IMR-90 (cell line): ENCODE measurements around the gene SLC44A1. TPM values are rescaled to one million over a fixed set of nuclear protein-coding genes. Genes with fewer than 3 reads are reported as not detected.
A peak's percentile ranks its signal among the peaks of the same experiment; 100 is the strongest.

Experiments
- ATAC-seq: fragments of 200-7000 bp; cut with Tn5 transposase; 2 replicates; pipeline ENCODE4 v1.9.1; 2020; ENCODE audit warnings: low read depth, mild to moderate bottlenecking, moderate library complexity
- BruUV-seq: library from RNA; stranded (reverse); fragments of 400-500 nt; replicated peaks from 2 replicates; lab custom pipeline; 2021; lab: Mats Ljungman, UMichigan
- CTCF ChIA-PET: fragments of 300-600 bp; formaldehyde crosslinking; extraction: SDS; loops from one replicate; lab custom pipeline; 2021; ENCODE audit warnings: antibody characterized with exemption; lab: Yijun Ruan, JAX
- POLR2A ChIA-PET: fragments of 300-600 bp; sonication (Branson Sonifier 250); formaldehyde crosslinking; loops from one replicate; lab custom pipeline; 2022; ENCODE audit warnings: antibody characterized with exemption; ENCODE audit not compliant: unreplicated experiment; lab: Charles Lee
- DNase-seq: peaks from one replicate; pipeline ENCODE4 v3.0.0; 2013
- H2AFZ ChIP-seq: replicated peaks from 2 replicates; pipeline ENCODE3; 2013; ENCODE audit warnings: low read length, mild to moderate bottlenecking; ENCODE audit not compliant: poor library complexity
- H2AK5ac ChIP-seq: 2 replicates; pipeline ENCODE4 v1.6.1; 2013; ENCODE audit warnings: low read depth, low read length, inconsistent platforms
- H2AK9ac ChIP-seq: replicated peaks from 2 replicates; pipeline ENCODE3; 2013; ENCODE audit warnings: mild to moderate bottlenecking, low read depth, low read length, moderate library complexity; ENCODE audit not compliant: poor library complexity
- H2BK120ac ChIP-seq: 2 replicates; pipeline ENCODE4 v1.6.1; 2013; ENCODE audit warnings: low read depth, low read length, inconsistent platforms
- H2BK15ac ChIP-seq: 3 replicates; pipeline ENCODE4 v1.6.1; 2013; ENCODE audit warnings: low read depth, low read length, inconsistent platforms
- H2BK20ac ChIP-seq: 2 replicates; pipeline ENCODE4 v1.6.1; 2013; ENCODE audit warnings: low read depth, mild to moderate bottlenecking, inconsistent platforms, low read length, moderate library complexity
- H2BK5ac ChIP-seq: 2 replicates; pipeline ENCODE4 v1.6.1; 2013; ENCODE audit warnings: mild to moderate bottlenecking, low read depth, low read length, inconsistent platforms; ENCODE audit not compliant: poor library complexity, severe bottlenecking
- H3K14ac ChIP-seq: replicated peaks from 2 replicates; pipeline ENCODE4 v1.6.1; 2013; ENCODE audit warnings: low read depth, low read length, inconsistent platforms
- H3K18ac ChIP-seq: 2 replicates; pipeline ENCODE4 v1.6.1; 2013; ENCODE audit warnings: low read depth, low read length, control low read depth
- H3K23ac ChIP-seq: 2 replicates; pipeline ENCODE4 v1.6.1; 2013; ENCODE audit warnings: low read depth, low read length, inconsistent platforms
- H3K27ac ChIP-seq: 2 replicates; pipeline ENCODE4 v1.5.1; 2013; ENCODE audit warnings: mild to moderate bottlenecking, control low read depth, low read length; ENCODE audit not compliant: insufficient read depth
- H3K27me3 ChIP-seq: 2 replicates; pipeline ENCODE4 v1.6.1; 2013; ENCODE audit warnings: low read length; ENCODE audit not compliant: control insufficient read depth, insufficient read depth
- H3K36me3 ChIP-seq: 2 replicates; pipeline ENCODE4 v1.6.1; 2013; ENCODE audit warnings: low read length, mixed read lengths; ENCODE audit not compliant: control insufficient read depth, insufficient read depth
- H3K4ac ChIP-seq: 2 replicates; pipeline ENCODE4 v1.6.1; 2013; ENCODE audit warnings: low read depth, low read length, inconsistent platforms
- H3K4me1 ChIP-seq: 2 replicates; pipeline ENCODE4 v1.6.1; 2013; ENCODE audit warnings: low read length, mixed read lengths; ENCODE audit not compliant: control insufficient read depth, insufficient read depth
- H3K4me2 ChIP-seq: 2 replicates; pipeline ENCODE4 v1.6.1; 2013; ENCODE audit warnings: low read depth, mild to moderate bottlenecking, control low read depth, low read length, moderate library complexity
- H3K4me3 ChIP-seq: 2 replicates; pipeline ENCODE4 v1.5.1; 2013; ENCODE audit warnings: low read depth, mild to moderate bottlenecking, control low read depth, low read length, moderate library complexity; ENCODE audit not compliant: insufficient read depth
- H3K56ac ChIP-seq: 2 replicates; pipeline ENCODE4 v1.6.1; 2013; ENCODE audit warnings: low read length, inconsistent platforms; ENCODE audit not compliant: insufficient read depth; ENCODE audit errors: extremely low read depth
- H3K79me1 ChIP-seq, 2 experiments: 2 replicates each; pipeline ENCODE4 v1.6.1; 2013; ENCODE audit warnings: low read length in 2 of 2, inconsistent platforms in 1 of 2, low read depth in 1 of 2
- H3K9ac ChIP-seq: 2 replicates; pipeline ENCODE4 v1.6.1; 2013; ENCODE audit warnings: low read depth, low read length, control low read depth
- H3K9me1 ChIP-seq: 2 replicates; pipeline ENCODE4 v1.6.1; 2013; ENCODE audit warnings: low read length, inconsistent platforms; ENCODE audit not compliant: insufficient read depth
- H3K9me3 ChIP-seq: 2 replicates; pipeline ENCODE4 v1.6.1; 2013; ENCODE audit warnings: low read length; ENCODE audit not compliant: control insufficient read depth, insufficient read depth
- H4K20me1 ChIP-seq: 2 replicates; pipeline ENCODE4 v1.6.1; 2013; ENCODE audit warnings: low read length, inconsistent platforms; ENCODE audit not compliant: insufficient read depth
- H4K5ac ChIP-seq: 2 replicates; pipeline ENCODE4 v1.6.1; 2013; ENCODE audit warnings: mild to moderate bottlenecking, low read depth, low read length, control low read depth
- H4K8ac ChIP-seq, 2 experiments: 2 replicates each; pipeline ENCODE4 v1.6.1; 2013; ENCODE audit warnings: low read depth in 2 of 2, low read length in 2 of 2, control low read depth in 1 of 2, inconsistent platforms in 1 of 2
- H4K91ac ChIP-seq: 2 replicates; pipeline ENCODE4 v1.6.1; 2013; ENCODE audit warnings: low read depth, low read length, inconsistent platforms; ENCODE audit not compliant: insufficient read depth
- BHLHE40 ChIP-seq: fragments of 150-350 bp; IDR thresholded peaks from 2 replicates; pipeline ENCODE4 v1.6.1; 2016; ENCODE audit warnings: mild to moderate bottlenecking, low read depth, low read length
- CHD1 ChIP-seq: IDR thresholded peaks from 2 replicates; pipeline ENCODE4 v1.6.1; 2012; ENCODE audit warnings: low read depth, low read length, improper control_type of control experiment
- CTCF ChIP-seq: conservative IDR thresholded peaks from 2 replicates; pipeline ENCODE4 v1.5.1; 2012; ENCODE audit warnings: mild to moderate bottlenecking, low read depth, low read length, improper control_type of control experiment
- ELK1 ChIP-seq: fragments of 150-350 bp; IDR thresholded peaks from 2 replicates; pipeline ENCODE4 v1.6.1; 2016; ENCODE audit warnings: low read depth, mild to moderate bottlenecking, low read length, moderate library complexity, borderline replicate concordance
- FOS ChIP-seq: fragments of 150-350 bp; IDR thresholded peaks from 2 replicates; pipeline ENCODE4 v1.6.1; 2016; ENCODE audit warnings: low read depth, low read length
- MAFK ChIP-seq: IDR thresholded peaks from 2 replicates; pipeline ENCODE4 v1.6.1; 2012; ENCODE audit warnings: low read depth, low read length, improper control_type of control experiment
- MAZ ChIP-seq: IDR thresholded peaks from 2 replicates; pipeline ENCODE4 v1.6.1; 2012; ENCODE audit warnings: low read depth, mild to moderate bottlenecking, low read length, improper control_type of control experiment, moderate library complexity, borderline replicate concordance
- MXI1 ChIP-seq: IDR thresholded peaks from 2 replicates; pipeline ENCODE4 v1.6.1; 2012; ENCODE audit warnings: low read depth, mild to moderate bottlenecking, low read length, moderate library complexity, borderline replicate concordance
- NFE2L2 ChIP-seq: fragments of 150-350 bp; IDR thresholded peaks from 2 replicates; pipeline ENCODE4 v1.6.1; 2016; ENCODE audit warnings: low read depth, mild to moderate bottlenecking, low read length
- RAD21 ChIP-seq: IDR thresholded peaks from 2 replicates; pipeline ENCODE4 v1.6.1; 2012; ENCODE audit warnings: low read length, improper control_type of control experiment
- RFX5 ChIP-seq: IDR thresholded peaks from 2 replicates; pipeline ENCODE4 v1.8.0; 2012; ENCODE audit warnings: low read depth, mild to moderate bottlenecking, low read length, moderate library complexity
- SMC3 ChIP-seq: fragments of 150-350 bp; IDR thresholded peaks from 2 replicates; pipeline ENCODE4 v1.6.1; 2016; ENCODE audit warnings: low read depth, mild to moderate bottlenecking, antibody characterized with exemption, low read length, moderate library complexity
- USF2 ChIP-seq: fragments of 150-350 bp; IDR thresholded peaks from 2 replicates; pipeline ENCODE4 v1.6.1; 2017; ENCODE audit warnings: mild to moderate bottlenecking, antibody characterized with exemption, low read length, low read depth
- WGBS, 2 experiments: methylation state at CpG; one replicate each; pipeline versions ENCODE4 v1.1.5 to v1.1.7; 2013; ENCODE audit warnings: missing lambda C conversion rate in 2 of 2; ENCODE audit not compliant: insufficient read length in 1 of 2; ENCODE audit errors: extremely low coverage in 2 of 2; 5-methylcytosine and 5-hydroxymethylcytosine counted together
- dilution Hi-C: fragments of 300-500 bp; cut with HindIII; formaldehyde crosslinking; loops from one replicate; pipeline ENCODE4 v1.14.3; 2018; ENCODE audit warnings: low sequenced_read_pairs; ENCODE audit not compliant: unreplicated experiment
- in situ Hi-C: fragments of 300-500 bp; cut with MboI; formaldehyde crosslinking; loops from 3 replicates; pipeline ENCODE4 v1.14.3; 2019; ENCODE audit warnings: low sequenced_read_pairs, inconsistent platforms, mixed read lengths
- intact Hi-C: fragments of 100-400 bp; cut with micrococcal nuclease; formaldehyde crosslinking; loops from 2 replicates; pipeline ENCODE4 v1.10.0; 2022
- polyA plus RNA-seq, 3 experiments: library from polyadenylated mRNA; depleted of rRNA; stranded (reverse); fragments of >200 nt; gene quantifications; 2 replicates each; pipeline ENCODE4 v1.2.3, GENCODE V29; 2012; ENCODE audit warnings: low replicate concordance in 1 of 3
- total RNA-seq: library from RNA; depleted of rRNA; stranded (reverse); fragments of >200 nt; gene quantifications from 2 replicates; pipeline ENCODE4 v1.2.3, GENCODE V29; 2012

The SLC44A1 gene
- total and polyA plus RNA-seq, 2 of the 4 experiments (the other 2 are of a cell fraction) = 5.2 to 21.7 TPM

GRCh38 chr9:105216440-105217178 is 27.8 kb upstream of the SLC44A1 start:
- no peak overlapping the region for H3K4ac ChIP-seq
- no CpG with 5 or more reads among the region's 4 CpGs for whole genome bisulfite sequencing, 2 experiments
- no peak; the same call in 1 of the 2 replicates for ATAC-seq
- no peaks in the 10 kb centered on the region; the same call in none of the 2 replicates for H3K27me3 ChIP-seq
- no peak overlapping the region for H2AK5ac ChIP-seq
- no peak overlapping the region for H2BK5ac ChIP-seq
- H3K4me2 ChIP-seq = no peak overlapping the region
- no peak overlapping the region for H2BK120ac ChIP-seq
- in situ Hi-C loops (no loop called here), dilution Hi-C loops (no loop called here), intact Hi-C loops (no loop called here)
- peaks cover 4% of the 10 kb centered on the region; the same call in 1 of the 2 replicates for H3K4me1 ChIP-seq
- no peak overlapping the region for H4K8ac ChIP-seq
- CTCF ChIA-PET = no interaction called here
- H4K5ac ChIP-seq = no peak overlapping the region
- H4K20me1 ChIP-seq = no peaks in the 10 kb centered on the region
- no peaks in the 10 kb centered on the region for H3K79me1 ChIP-seq
- H3K14ac ChIP-seq = no peak overlapping the region
- H3K4me3 ChIP-seq = no peak overlapping the region
- peak overlapping the region; percentile 23 for H2AFZ ChIP-seq
- no peaks in the 10 kb centered on the region for H3K36me3 ChIP-seq
- H3K9me3 ChIP-seq = no peaks in the 10 kb centered on the region
- H3K23ac ChIP-seq = peak overlapping the region; percentile 77; the same call in 1 of the 2 replicates
- no TSS peak for BruUV-seq
- no peak overlapping the region for H2AK9ac ChIP-seq
- no peak for DNase-seq
- H4K91ac ChIP-seq = no peak overlapping the region
- no peak for TF ChIP-seq CTCF
- no peak for TF ChIP-seq ELK1
- no peak for TF ChIP-seq NFE2L2
- no peak for TF ChIP-seq MXI1
- TF ChIP-seq MAFK = no peak
- no peak for TF ChIP-seq RAD21
- TF ChIP-seq BHLHE40 = no peak
- TF ChIP-seq SMC3 = no peak
- TF ChIP-seq FOS = no peak
- no peak for TF ChIP-seq MAZ
- TF ChIP-seq USF2 = no peak
- TF ChIP-seq CHD1 = no peak
- TF ChIP-seq RFX5 = no peak
- POLR2A ChIA-PET = no interaction called here
- no peak overlapping the region for H3K56ac ChIP-seq
- H2BK15ac ChIP-seq = no peak overlapping the region
- H3K18ac ChIP-seq = no peak overlapping the region; the same call in 1 of the 2 replicates
- H3K27ac ChIP-seq = no peak overlapping the region
- no peak overlapping the region for H2BK20ac ChIP-seq
- H3K9me1 ChIP-seq = 0 out of 2 replicates have a peak, but pooled peaks cover 4% of the 10 kb centered on the region
- no peak overlapping the region for H3K9ac ChIP-seq
